SU-DHL-6 (cell line): ENCODE data around the gene ONECUT3.

Experiments
- CTCF ChIP-seq: fragments of 200-600 bp; sonication (generic); IDR thresholded peaks from one replicate; pipeline ENCODE4 v1.5.1; 2017; ENCODE audit warnings: antibody characterized with exemption, mild to moderate bottlenecking, low read length, moderate library complexity; ENCODE audit not compliant: insufficient read depth, poor library complexity, severe bottlenecking
- EZH2phosphoT487 ChIP-seq: fragments of 200-600 bp; sonication (generic), shearing (Covaris generic); conservative IDR thresholded peaks from 2 replicates; pipeline ENCODE4 v1.6.1; 2018; ENCODE audit warnings: mild to moderate bottlenecking, antibody characterized with exemption, low read length, moderate library complexity, mixed read lengths

DNA sequence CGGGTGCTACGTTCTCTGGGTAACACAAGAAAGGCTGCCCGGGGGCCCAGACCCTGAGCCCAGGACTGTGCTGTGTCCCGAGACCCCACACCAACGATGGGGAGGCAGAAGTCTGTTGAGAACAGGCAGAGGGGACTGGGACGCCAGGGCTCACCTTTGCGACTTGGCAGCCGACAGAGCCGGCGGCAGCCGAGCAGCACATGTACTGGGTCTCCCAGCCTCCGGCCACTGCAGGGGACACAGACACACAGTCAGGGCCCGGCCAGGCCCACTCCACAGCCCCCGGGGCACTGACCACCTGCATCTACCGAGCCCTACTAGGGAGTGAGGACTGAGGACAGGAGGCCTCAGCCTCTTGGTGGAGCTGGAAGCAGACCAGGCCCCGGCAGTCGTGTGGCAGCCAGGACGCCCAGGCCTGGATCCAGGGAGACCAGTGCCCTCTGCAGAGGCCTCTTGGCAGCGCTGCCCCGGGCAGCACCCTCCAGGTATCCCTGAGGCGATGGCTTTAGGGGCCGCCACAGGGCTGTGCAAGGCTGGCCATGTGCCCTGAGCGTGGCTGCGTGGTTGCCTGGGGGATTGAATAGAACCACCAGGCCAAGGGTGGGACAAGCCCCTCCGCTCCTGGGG lies 64.4 kb downstream of the ONECUT3 start:
- no peak for TF ChIP-seq CTCF
- TF ChIP-seq EZH2phosphoT487 = no peak
